ENCODE data around the gene IL3RA.
"Not testable (repeated sequence)": the region's sequence is repeated elsewhere in the genome, so short reads cannot be mapped to it uniquely, and the experiment has no call there.

IL3RA gene

GRCh38 chrX:1425381-1425780 lies 88.8 kb downstream of the IL3RA start:
- in situ Hi-C loops (cut with MboI; ENCODE audit: low sequenced_read_pairs, unreplicated experiment), result no loop called here
- DNase-seq (ENCODE audit: low spot score), result no peak
- no peak for TF ChIP-seq CTCF (IDR thresholded peaks at IDR 0.05; ENCODE audit: borderline replicate concordance, control extremely low read depth, extremely low read depth, insufficient read depth, missing control alignments)

GRCh38 chrX:1426321-1426720 lies 89.7 kb downstream of the IL3RA start:
- DNase-seq (ENCODE audit: low spot score); in situ Hi-C loops (cut with MboI; ENCODE audit: low sequenced_read_pairs, unreplicated experiment): not testable (repeated sequence)

- no peak for TF ChIP-seq CTCF (IDR thresholded peaks at IDR 0.05; ENCODE audit: borderline replicate concordance, control extremely low read depth, extremely low read depth, insufficient read depth, missing control alignments)
- in situ Hi-C loops (cut with MboI; ENCODE audit: low sequenced_read_pairs, unreplicated experiment), result no loop called here
- no peak for DNase-seq (ENCODE audit: low spot score)
Measured at GRCh38 chrX:1427756-1428155, 91.2 kb downstream of the IL3RA start.

- no peak for TF ChIP-seq CTCF (IDR thresholded peaks at IDR 0.05; ENCODE audit: borderline replicate concordance, control extremely low read depth, extremely low read depth, insufficient read depth, missing control alignments)
- no peak for DNase-seq (ENCODE audit: low spot score)
- in situ Hi-C loops (cut with MboI; ENCODE audit: low sequenced_read_pairs, unreplicated experiment), result no loop called here
Measured at GRCh38 chrX:1430451-1430850, 93.9 kb downstream of the IL3RA start.

All from GM13976 (cell line).